CD4-positive, alpha-beta T cell treated with Interleukin-17A for 1 hour (primary cell): ENCODE data around the gene GPR153.
"Not testable (repeated sequence)": the region's sequence is repeated elsewhere in the genome, so short reads cannot be mapped to it uniquely, and the experiment has no call there.

ENCODE experiments used
- DNase-seq: peaks from one replicate; pipeline ENCODE4 v3.0.0-alpha.2; 2020

The GPR153 gene

DNA sequence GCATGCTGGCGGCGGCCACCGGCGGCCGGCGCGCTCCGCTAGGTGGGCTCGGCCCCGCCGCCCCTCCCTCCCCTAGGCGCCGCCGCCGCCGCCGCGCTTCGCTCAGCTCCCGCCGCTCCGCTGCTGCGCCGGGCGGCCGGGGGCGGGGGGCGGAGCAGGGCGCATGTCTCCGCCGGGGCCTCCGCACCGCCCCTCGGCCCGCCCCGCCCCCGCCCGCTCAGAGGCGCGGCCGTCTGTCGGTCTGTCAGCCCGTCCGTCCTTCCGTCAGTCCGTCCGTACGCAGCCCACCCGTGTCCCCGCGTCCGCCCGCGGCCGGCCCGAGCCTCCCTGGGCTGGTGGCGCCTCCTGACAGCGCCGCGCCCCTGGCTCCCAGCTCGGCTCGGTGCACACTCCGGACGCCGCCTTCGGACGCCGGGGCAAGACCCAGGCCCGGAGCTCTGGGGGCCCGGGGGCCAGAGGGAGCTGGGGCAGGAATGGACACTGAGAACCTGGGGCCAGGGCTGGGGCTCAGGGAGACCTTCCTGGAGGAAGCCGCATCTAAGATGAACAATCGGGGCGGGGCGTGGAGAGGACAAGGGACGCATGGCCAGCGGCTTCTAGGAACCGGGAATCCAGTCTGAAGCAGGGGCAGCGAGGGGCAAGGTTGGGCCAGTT lies at the start of gene GPR153:
GPR153 (minus strand) TSS at position 138 of the 654 bp plus-strand sequence. CDS start 6,193 bp downstream, outside the sequence.
- DNase-seq, result peak; percentile 39

DNA sequence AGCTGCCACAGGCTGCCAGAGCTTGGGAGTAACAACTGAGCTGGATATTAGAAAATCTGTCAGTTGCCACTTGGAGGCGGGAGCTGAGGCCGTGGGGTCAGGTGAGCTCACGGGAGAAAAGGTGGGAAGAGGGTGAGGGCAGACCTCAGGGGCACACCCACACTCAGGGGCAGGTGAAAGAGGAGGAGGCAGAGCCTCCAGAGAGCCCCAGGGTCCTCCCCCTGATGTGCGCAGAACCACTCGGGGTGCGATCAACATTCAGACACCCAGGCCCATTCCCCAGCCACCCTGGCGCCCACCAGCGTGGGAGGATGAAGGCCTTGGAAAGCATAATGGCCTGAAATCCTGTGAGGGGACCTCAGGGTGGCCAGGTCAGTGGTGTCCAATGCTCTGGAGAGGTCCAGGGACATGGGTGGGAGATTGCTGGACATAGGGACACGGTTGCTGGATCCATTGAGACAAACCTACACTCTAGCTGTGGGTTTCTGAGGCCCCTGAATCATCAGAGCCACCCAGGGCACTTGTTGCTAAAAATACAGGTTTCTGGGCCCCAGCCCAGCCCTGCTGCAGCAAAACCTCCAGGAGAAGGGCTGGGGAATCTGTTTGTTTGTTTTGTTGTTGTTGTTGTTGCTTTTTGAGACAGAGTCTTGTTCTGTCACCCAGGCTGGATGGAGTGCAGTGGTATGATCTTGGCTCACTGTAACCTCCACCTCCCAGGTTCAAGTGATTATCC lies 49.4 kb upstream of the GPR153 start:
- no peak for DNase-seq

DNA sequence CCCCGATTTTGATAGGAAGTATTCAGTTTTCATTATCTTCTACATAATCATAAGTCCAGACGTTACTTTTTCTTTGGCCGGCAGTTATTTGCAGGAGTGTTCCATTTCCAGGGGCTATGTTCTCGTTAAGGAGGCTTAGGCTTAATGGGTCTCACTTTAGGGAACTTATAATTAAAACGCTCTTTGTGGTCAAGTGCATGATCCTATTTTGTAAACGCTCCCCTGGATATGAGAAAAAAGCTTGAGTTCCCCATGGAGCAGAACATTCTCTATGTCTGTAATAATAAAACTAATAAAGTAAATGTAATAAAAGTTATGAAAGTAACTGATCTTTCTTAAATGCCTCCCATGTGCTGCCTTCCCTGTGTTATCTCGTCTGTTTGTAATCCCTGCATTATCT lies 48.7 kb upstream of the GPR153 start:
- no peak for DNase-seq

DNA sequence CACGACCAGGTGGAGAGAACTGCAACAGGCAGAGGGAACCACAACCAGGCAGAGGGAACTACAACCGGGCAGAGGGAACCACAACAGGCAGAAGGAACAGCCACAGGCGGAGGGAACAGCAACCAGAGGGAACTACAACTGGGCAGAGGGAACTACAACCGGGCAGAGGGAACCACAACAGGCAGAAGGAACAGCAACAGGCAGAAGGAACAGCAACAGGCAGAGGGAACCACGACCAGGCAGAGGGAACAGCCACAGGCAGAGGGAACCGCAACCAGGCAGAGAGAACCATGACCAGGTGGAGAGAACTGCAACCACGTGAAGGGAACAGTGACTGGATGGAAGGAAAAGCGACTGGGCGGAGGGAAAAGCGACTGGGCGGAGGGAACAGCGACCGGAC lies 47.6 kb upstream of the GPR153 start:
- DNase-seq, result no peak

DNA sequence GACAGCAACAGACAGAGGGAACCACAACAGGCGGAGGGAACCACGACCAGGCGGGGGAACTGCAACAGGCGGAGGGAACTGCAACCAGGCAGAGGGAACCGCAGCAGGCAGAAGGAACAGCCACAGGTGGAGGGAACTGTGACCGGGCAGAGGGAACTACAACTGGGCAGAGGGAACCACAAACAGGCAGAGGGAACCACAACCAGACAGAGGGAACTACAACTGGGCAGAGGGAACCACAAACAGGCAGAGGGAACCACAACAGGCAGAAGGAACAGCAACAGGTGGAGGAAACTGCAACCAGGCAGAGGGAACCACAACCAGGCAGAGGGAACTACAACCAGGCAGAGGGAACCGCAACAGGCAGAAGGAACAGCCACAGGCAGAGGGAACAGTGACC lies 46.8 kb upstream of the GPR153 start:
- not testable (repeated sequence) for DNase-seq

DNA sequence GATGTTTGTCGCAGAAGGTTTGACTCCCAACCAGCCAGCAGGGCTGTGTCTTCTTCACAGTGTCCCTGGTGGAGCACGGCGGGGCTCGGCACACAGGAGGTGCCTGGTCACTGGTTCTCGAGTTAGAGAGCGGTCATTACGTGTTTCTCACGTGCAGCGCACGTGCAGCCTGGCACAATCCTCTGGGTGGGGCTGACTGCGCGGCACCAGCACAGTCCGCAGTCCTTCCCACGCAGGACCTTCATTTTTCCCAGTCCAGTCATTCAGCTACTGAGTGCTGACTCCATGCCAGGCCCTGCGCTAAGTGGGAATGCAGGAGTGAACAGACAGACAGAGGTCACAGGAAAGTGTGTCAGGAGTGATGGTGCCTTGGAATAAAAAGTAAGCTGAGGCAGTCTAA lies 46.2 kb upstream of the GPR153 start:
- DNase-seq, result no peak

DNA sequence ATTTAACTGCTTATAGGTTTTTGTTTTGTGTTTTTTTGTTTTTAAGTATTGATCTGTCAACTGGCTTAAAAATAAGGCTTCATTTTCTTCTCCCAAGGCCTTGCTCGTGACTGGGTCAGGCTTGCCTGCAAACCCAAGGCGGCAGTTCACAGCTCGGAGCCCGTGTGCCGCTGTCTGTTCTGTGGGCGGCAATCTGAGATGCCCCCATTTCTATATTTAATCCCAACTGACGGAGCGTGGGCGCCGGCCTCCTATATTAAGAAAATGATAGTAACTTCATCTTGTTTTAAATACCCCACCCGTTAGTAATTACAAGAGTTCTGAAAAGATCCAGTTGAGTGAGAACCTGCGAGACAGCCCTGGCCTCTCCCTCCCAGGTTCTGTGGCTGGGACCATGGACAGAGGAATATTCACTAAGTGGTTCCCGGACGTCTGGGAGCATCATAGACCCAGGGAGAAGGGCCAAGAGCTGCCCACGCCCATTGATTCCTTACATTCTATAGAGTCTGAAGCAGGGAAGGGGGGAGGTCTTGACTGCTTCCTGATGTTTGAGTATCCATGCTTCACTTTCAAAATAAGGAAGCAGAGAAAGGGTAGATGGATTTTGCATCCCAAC lies 42.6 kb upstream of the GPR153 start:
- no peak for DNase-seq

DNA sequence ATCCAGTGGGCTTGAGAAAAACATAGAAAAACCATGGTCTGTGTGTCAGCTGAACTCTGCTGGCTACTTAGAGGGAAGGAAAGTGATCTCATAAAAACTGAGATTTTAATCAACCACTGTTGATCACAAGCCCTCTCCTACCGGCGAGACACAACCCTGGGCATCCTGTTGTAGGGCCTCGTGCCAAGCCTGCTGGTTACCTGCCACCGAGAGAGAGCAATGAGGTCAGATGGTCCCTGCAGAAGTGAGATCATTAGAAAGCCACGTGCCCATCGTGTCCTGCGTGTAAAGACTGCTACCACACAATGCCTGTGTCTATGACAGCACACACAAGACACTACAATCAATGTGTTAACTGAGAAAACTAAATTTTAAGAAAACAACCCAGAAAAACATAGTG lies 41.7 kb upstream of the GPR153 start:
- no peak for DNase-seq

DNA sequence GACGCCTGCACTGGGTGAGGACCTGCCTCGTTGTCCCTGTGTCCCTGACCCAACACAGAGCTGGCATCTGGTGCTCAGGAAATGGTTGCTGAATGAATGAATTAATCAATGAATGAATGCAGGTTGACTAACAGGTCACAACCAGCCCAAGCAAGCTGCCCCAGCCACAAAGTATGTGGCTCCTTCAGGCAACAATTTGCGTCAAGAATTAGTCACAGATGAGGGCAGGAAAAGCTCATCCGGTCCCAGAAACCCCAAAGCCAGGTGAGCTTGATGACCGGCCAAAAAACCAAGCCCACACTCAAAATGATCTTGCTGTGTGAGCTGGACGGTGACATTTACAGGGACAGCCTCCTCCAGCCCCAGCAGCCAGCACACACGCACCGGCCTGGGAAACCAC lies 40.6 kb upstream of the GPR153 start:
- DNase-seq, result no peak

DNA sequence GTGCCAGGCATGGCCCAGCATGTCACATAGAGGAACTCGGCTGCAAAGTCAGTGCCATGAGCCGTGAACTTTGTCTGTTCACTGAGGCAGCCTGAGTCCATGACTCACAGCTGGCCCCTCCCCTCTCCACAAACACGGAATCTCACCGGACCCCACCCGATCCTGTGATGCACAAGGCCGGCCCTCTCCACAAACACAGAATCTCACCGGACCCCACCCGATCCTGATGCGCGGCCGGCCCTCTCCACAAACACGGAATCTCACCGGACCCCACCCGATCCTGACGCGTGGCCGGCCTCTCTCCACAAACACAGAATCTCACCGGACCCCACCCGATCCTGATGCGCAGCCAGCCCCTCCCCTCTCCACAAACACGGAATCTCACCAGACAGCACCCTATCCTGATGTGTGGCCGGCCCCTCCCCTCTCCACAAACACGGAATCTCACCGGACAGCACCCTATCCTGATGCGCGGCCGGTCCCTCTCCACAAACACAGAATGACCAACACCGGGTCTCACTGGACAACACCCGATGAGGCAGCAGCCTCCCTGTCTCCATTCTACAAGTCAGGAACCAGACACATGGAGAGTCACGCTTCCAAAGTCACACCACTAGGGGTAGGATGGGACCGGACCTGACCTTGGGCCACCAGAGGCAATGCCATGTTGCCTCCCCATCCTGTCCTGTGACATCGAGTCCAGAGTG lies 39.6 kb upstream of the GPR153 start:
- no peak for DNase-seq

DNA sequence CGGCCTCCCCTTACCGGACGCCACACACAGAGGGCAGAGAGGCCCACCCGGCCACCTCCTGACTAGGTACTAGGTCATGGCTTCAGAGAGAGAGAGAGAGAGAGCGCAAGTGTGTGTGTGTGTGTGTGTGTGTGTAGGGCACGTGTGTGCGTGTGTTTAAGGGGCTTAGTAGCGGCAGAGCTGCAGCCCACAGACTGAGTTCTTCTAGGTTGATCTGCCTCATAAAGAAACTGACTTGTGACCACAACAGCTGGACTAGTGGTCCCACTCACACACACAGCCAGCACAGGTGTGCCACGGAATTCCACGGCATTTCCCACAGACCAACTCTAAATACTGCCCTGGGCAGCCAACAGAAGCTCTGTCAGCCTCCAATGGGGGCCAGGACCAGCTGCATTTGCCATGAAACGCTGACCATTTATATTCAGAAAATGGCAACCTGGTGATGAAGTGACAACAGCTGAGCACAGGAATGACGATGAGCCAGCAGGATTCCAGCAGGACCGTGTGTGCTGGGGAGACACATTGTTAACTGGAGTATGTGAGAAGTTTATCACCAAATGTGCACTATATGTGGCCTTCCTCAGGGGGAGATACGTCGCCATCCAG lies 38.8 kb upstream of the GPR153 start:
- no peak for DNase-seq

DNA sequence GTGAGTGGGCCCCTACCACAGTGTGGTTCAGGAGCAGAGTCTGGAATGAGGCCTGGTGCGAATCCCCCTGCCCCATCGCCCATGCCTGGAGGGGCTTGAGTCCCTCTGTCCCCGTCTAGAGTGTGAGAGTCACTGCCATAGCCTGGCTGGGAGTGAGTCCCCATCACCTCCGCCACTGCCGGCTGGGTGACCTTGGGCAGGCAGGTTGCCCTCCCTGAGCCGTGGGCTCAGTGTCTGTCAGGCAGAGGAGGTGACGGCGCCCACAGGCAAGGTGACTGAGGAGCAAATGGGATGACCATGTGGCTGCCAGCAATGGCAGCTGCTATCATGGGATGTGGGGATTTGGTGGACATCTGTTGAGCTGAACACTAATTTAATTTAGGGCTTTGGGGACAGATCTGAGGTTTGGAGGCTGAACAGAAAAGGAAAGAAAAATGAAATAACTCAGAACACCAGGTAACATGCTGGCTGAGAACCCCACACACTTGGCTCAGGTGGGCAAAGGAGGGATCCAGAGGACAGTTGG lies 38.1 kb upstream of the GPR153 start:
- DNase-seq, result no peak

DNA sequence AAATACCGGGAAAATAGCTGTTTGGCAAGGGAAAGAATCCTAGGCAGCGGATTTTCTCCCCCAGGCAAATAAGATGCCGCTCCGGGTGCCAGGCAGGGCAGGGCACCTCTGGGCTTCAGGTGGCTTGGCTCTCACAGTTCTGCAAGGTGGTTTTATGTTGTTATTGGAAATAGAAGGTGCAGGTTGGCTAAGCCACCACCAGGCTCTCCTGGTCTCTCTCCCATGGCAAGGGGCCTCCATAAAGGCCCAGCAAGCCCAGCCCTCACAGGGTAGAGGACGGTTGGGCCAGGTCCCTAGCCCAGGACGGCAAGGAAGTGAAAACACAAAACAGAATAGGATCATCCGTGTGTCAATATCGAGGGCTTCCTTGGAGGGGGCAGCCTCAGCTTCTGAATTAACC lies 37.6 kb upstream of the GPR153 start:
- no peak for DNase-seq

DNA sequence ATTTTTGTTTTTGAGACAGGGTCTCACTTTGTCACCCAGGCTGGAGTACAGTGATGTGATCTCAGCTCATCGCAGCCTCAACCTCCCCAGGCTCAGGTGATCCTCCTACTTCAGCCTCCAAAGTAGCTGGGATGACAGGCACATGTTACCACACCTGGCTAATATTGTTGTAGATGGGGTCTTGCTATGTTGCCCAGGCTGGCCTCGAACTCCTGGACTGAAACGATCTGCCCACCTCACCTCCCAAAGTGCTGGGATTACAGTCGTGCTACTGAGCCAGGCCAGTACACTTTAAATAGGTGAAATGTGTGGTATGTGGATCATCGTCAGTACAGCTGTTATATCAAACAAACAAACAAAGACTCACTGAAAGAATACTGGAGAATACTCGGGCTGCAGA lies 35.0 kb upstream of the GPR153 start:
- no peak for DNase-seq

DNA sequence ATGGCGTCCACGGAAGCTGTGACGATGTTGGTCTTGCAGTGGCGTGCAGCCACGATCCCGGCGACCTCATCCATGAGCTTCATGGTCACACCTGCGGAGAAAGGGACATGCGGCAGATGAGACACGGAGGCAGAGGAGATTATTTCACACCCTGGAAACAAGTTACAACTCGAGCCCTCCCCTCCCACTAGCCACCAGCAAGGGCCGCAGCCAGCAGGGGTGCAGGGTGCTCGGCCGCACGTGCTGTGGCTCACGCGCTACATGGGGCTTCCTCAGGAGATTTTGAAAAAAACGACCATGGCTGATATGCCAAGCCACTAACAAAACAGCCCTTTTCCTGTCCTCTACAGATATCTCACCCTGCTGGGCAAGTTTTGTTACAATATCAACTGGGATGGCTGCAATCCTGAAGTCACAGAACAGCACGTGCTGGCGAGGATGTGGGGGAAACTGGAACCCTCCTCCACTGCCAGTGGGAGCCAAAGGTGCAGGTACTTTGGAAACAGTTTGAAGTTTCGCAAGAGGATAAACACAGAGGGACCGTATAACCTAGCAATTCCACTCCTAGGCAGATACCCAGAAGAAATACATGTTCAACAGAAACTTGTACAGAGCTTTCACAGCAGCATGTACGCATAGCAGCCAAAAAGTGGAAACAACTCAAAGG lies 34.1 kb upstream of the GPR153 start:
- DNase-seq, result peak; percentile 6

DNA sequence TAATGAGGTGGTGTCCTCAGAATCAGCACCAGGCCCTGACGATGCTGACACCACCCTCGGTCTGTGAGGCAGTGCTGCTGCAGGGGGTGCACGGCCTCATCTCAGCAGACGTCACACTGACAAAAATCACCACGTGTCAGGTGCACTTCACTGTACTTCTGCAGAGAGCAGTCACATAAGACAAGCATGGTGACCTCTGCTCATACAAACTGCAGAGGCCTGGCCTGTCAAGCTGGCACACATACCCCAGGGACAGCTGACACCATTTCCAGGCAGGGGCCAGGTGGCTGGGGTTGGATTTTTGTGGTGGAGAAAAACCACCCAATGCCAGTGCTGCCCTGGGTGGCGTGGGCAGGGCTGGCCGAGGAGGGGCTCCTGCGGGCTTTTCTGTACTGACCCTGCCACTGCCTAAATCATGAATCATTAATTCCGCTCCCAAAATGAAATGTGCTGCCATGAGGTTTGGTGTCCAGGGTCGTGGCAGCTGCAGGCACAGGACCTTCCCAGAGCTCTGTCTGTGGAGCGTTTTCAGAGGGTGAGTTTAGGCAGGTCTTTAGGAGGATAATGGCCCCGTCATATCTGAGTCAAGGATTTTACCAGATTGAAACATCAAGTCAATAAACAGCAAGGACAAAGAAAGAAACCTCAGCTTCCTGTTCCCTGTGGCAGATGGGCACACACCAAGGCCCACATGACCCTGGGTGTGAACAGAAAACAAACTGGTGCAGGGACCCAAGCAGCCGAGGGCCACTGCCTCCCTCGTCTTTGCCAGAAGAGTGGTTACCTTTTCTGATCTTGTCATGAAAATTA lies 33.4 kb upstream of the GPR153 start:
- peak; percentile 27 for DNase-seq

DNA sequence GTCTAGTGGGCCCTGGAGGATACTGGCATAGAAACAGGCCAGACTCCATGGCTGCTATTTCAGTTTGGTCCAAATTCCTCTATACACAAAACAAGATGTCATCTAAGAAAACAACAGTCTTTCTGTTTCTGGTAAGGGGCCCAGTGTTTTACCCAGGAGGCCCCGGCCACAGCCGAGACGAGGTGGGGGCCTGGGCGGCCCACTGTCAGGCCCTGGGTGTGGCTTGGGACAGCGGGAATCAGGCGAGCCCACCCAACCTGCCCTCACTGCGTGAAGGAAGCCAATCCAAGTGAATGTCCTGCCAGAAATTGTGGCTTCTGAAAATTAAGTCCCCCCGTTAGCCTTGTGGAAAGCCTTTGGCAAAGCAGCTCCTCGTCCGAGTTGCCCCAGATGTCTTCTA lies 31.2 kb upstream of the GPR153 start:
- DNase-seq, result no peak

DNA sequence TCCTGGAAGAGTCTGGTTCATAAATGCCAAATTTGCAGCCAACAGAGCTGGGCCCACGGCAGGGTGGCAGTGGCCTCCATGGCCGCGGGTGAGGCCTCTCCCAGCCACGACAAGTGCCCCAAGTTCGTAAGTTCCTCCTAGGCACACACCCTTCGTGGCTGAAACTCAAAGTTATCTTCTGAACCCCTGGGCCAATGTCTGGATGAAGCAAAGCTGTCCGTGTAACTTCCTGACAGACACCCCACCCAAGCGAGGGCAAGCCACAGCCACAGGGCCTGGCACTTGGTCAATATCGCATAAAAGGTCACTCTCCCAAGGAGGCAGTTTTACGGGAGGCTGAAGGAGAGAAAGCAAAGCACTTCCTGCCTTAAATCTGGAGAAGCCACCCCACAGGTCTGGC lies 27.8 kb upstream of the GPR153 start:
- no peak for DNase-seq

DNA sequence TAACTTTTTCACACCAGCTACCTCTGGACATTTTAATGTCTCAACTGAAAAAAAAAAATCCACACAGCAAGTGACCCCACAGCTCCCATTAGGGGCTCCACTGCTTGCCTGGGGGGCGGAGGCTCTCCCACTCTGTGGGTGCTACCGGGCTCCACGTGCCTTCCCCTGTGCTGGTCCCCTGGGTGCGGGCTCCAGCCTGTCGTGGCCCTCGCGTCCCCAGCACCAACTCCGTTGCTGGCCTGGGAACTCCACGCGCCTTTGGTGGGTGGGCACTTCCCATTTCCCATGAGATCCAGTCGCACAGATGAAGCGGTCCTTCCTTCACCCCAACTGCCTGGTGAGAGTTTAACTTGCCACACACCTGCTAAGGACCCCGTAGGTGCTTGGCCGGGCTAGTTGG lies 27.1 kb upstream of the GPR153 start:
- DNase-seq, result no peak

DNA sequence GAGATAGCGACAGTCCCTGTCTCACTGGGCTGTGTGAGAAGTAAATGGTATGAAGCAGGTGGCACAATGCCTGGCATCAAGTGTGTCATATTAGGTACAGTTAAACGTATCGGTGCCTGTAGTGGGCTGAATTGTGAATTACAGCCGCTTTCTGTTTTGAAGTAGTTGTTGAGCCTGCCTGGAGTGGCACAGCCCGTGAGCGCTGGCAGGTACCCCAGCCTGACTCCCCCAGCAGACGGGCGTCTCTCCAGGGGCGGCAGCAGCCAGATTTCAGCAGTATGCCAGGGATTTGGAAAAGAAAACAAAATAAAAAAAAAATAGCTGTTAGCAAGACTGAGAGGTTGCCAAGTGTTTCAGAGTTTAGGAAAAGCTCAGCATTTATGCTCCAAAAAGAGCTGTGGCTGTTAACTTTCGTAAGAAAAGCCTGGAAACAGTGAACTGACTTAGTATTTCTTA lies 26.6 kb upstream of the GPR153 start:
- no peak for DNase-seq

DNA sequence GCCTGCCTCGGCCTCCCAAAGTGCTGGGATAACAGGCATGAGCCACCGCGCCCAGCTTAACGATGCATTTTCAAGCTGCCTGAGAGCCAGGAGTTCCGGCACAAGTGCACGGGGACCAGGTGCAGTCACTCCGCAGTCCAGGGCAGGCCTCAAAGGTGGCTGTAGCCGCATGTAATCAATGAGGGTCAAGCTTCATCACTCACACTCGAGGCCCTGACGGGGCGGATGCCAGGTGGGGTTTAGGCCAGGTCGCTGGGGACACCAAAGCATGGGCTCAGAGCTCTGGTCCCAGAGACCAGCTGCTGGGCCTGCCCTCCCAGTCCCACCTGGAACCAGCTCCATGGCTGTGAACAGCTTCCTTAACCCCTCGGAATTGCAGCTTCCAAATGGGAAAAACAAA lies 26.1 kb upstream of the GPR153 start:
- no peak for DNase-seq
